Mesenchymal stem cell (in vitro differentiated cells and primary cell): Measurements from ENCODE around the gene NR2C2.

Experiments used
- DNase-seq: peaks from one replicate; pipeline ENCODE4 v3.0.0-alpha.2; 2013
- H2AFZ ChIP-seq: one replicate; pipeline ENCODE4 v1.6.1; 2013; ENCODE audit warnings: low read depth, mild to moderate bottlenecking, control low read depth, inconsistent platforms, low read length, moderate library complexity
- H2AK5ac ChIP-seq: 2 replicates; pipeline ENCODE4 v1.6.1; 2013; ENCODE audit warnings: low read length, moderate library complexity, mild to moderate bottlenecking, inconsistent platforms; ENCODE audit not compliant: severe bottlenecking
- H2BK120ac ChIP-seq: one replicate; pipeline ENCODE4 v1.6.1; 2013; ENCODE audit warnings: low read depth, mild to moderate bottlenecking, inconsistent platforms, low read length, moderate library complexity
- H2BK12ac ChIP-seq, 2 experiments: one replicate each; pipeline ENCODE4 v1.6.1; 2013; ENCODE audit warnings: inconsistent platforms in 2 of 2, low read length in 2 of 2, mild to moderate bottlenecking in 2 of 2, moderate library complexity in 2 of 2, control low read depth in 1 of 2
- H2BK15ac ChIP-seq: one replicate; pipeline ENCODE4 v1.6.1; 2013; ENCODE audit warnings: mild to moderate bottlenecking, low read depth, inconsistent platforms; ENCODE audit not compliant: poor library complexity, severe bottlenecking
- H2BK5ac ChIP-seq: 2 replicates; pipeline ENCODE4 v1.6.1; 2013; ENCODE audit warnings: low read depth, mild to moderate bottlenecking, low read length, control low read depth, inconsistent platforms; ENCODE audit not compliant: poor library complexity, severe bottlenecking
- H3K14ac ChIP-seq, 2 experiments: one replicate each; pipeline ENCODE4 v1.6.1; 2013; ENCODE audit warnings: inconsistent platforms in 2 of 2, low read length in 2 of 2, control low read depth in 1 of 2, mild to moderate bottlenecking in 1 of 2, moderate library complexity in 1 of 2
- H3K18ac ChIP-seq, 2 experiments: one replicate each; pipeline ENCODE4 v1.6.1; 2013; ENCODE audit warnings: inconsistent platforms in 2 of 2, low read length in 2 of 2, control low read depth in 1 of 2, low read depth in 1 of 2, mild to moderate bottlenecking in 1 of 2
- H3K23ac ChIP-seq, 2 experiments: one replicate each; pipeline ENCODE4 v1.6.1; 2013; ENCODE audit warnings: inconsistent platforms in 2 of 2, low read length in 2 of 2, mild to moderate bottlenecking in 2 of 2, moderate library complexity in 2 of 2, control low read depth in 1 of 2
- H3K27ac ChIP-seq: 2 replicates; pipeline ENCODE4 v1.5.1; 2013; ENCODE audit warnings: mild to moderate bottlenecking, moderate library complexity, low read length, control low read depth, inconsistent platforms; ENCODE audit not compliant: poor library complexity, severe bottlenecking
- H3K27me3 ChIP-seq, 2 experiments: 2 replicates each; pipeline versions ENCODE4 v1.6.1 to v1.7.0; 2013; ENCODE audit warnings: low read length in 2 of 2, mild to moderate bottlenecking in 2 of 2, moderate library complexity in 2 of 2, control low read depth in 1 of 2, inconsistent platforms in 1 of 2; ENCODE audit not compliant: control insufficient read depth in 1 of 2, insufficient read depth in 1 of 2
- H3K36me3 ChIP-seq, 2 experiments: 2 replicates each; pipeline versions ENCODE4 v1.6.1 to v1.7.0; 2013; ENCODE audit warnings: low read length in 2 of 2, control low read depth in 1 of 2, inconsistent platforms in 1 of 2, low read depth in 1 of 2, mild to moderate bottlenecking in 1 of 2; ENCODE audit not compliant: insufficient read depth in 2 of 2, control insufficient read depth in 1 of 2
- H3K4ac ChIP-seq, 2 experiments: one replicate each; pipeline ENCODE4 v1.6.1; 2013; ENCODE audit warnings: inconsistent platforms in 2 of 2, low read length in 2 of 2, mild to moderate bottlenecking in 2 of 2, moderate library complexity in 2 of 2, control low read depth in 1 of 2, low read depth in 1 of 2
- H3K4me1 ChIP-seq: 2 replicates; pipeline ENCODE4 v1.6.1; 2013; ENCODE audit warnings: low read depth, low read length, control low read depth; ENCODE audit not compliant: control insufficient read depth, insufficient read depth
- H3K4me2 ChIP-seq: 2 replicates; pipeline ENCODE4 v1.6.1; 2013; ENCODE audit warnings: low read length, mild to moderate bottlenecking, inconsistent platforms; ENCODE audit not compliant: poor library complexity, severe bottlenecking
- H3K4me3 ChIP-seq, 2 experiments: 2 replicates each; pipeline versions ENCODE4 v1.5.1 to v1.7.0; 2013; ENCODE audit warnings: low read length in 2 of 2, mild to moderate bottlenecking in 2 of 2, control low read depth in 1 of 2, low read depth in 1 of 2; ENCODE audit not compliant: insufficient read depth in 1 of 2
- H3K79me1 ChIP-seq: replicated peaks from 2 replicates; pipeline ENCODE4 v1.6.1; 2013; ENCODE audit warnings: mild to moderate bottlenecking, control low read depth, low read length, inconsistent platforms; ENCODE audit not compliant: poor library complexity, severe bottlenecking
- H3K9ac ChIP-seq: 2 replicates; pipeline ENCODE4 v1.7.0; 2013; ENCODE audit warnings: mild to moderate bottlenecking, low read length, moderate library complexity
- H3K9me3 ChIP-seq: 2 replicates; pipeline ENCODE4 v1.7.0; 2013; ENCODE audit warnings: mild to moderate bottlenecking, low read length; ENCODE audit not compliant: control insufficient read depth
- H4K8ac ChIP-seq: one replicate; pipeline ENCODE4 v1.6.1; 2013; ENCODE audit warnings: inconsistent platforms, mild to moderate bottlenecking, low read length, moderate library complexity
- H4K91ac ChIP-seq: one replicate; pipeline ENCODE4 v1.6.1; 2013; ENCODE audit warnings: mild to moderate bottlenecking, low read length, inconsistent platforms
- WGBS: methylation state at CpG from one replicate; pipeline ENCODE4 v1.1.7; 2013; ENCODE audit warnings: mixed read lengths; 5-methylcytosine and 5-hydroxymethylcytosine counted together

Gene NR2C2

GRCh38 chr3:15065550-15066007 is 118.2 kb downstream of the NR2C2 start:
- Histone ChIP-seq H3K9ac (peak overlapping the region; percentile 96), H3K79me1 (peaks cover 13% of the 10 kb centered on the region), H2BK120ac (no peak overlapping the region), H3K18ac (peak overlapping the region in 1 of 2 experiments; percentile 54), H4K8ac (no peak overlapping the region), H3K36me3 (peaks cover 0 to 11% of the 10 kb centered on the region in 2 experiments), H2AFZ (peak overlapping the region; percentile 43), H3K27ac (no peak overlapping the region), H3K14ac (no peak overlapping the region), H4K91ac (no peak overlapping the region), H3K4me2 (peak overlapping the region; percentile 69), H2BK5ac (no peak overlapping the region), H3K4ac (no peak overlapping the region), H2AK5ac (no peak overlapping the region), H3K4me3 (peak overlapping the region in 1 of 2 experiments; percentile 97), H2BK15ac (no peak overlapping the region), H3K4me1 (peaks cover 10% of the 10 kb centered on the region), H3K23ac (no peak overlapping the region), H3K27me3 (no peaks in the 10 kb centered on the region), H3K9me3 (no peaks in the 10 kb centered on the region), H2BK12ac (no peak overlapping the region)
- 80% methylated on average over 13 of the region's 16 CpGs for WGBS
- DNase-seq: no peak

GRCh38 chr3:15066467-15066866 is 119.1 kb downstream of the NR2C2 start:
- H4K91ac ChIP-seq: no peak overlapping the region
- no peak overlapping the region for H3K14ac ChIP-seq
- H3K4me3 ChIP-seq: no peak overlapping the region
- H3K9ac ChIP-seq: no peak overlapping the region
- no peak overlapping the region for H2BK15ac ChIP-seq
- H3K4me1 ChIP-seq: peaks cover 10% of the 10 kb centered on the region
- no peak overlapping the region for H2BK120ac ChIP-seq
- no peak overlapping the region for H4K8ac ChIP-seq
- H3K4me2 ChIP-seq: no peak overlapping the region
- H2AK5ac ChIP-seq: no peak overlapping the region
- H2BK5ac ChIP-seq: no peak overlapping the region
- no peak overlapping the region for H2AFZ ChIP-seq
- no peak overlapping the region for H3K23ac ChIP-seq
- H3K27ac ChIP-seq: no peak overlapping the region
- no peak for DNase-seq
- no peak overlapping the region for H3K4ac ChIP-seq
- no peak overlapping the region for H3K18ac ChIP-seq
- no peaks in the 10 kb centered on the region for H3K9me3 ChIP-seq
- no peaks in the 10 kb centered on the region for H3K27me3 ChIP-seq
- H3K36me3 ChIP-seq: peaks cover 0 to 18% of the 10 kb centered on the region in 2 experiments
- 100% methylated on average over 1 of the region's 3 CpGs for WGBS
- no peak overlapping the region for H2BK12ac ChIP-seq
- peaks cover 16% of the 10 kb centered on the region for H3K79me1 ChIP-seq

- peaks cover 16 to 42% of the 10 kb centered on the region in 2 experiments for H3K36me3 ChIP-seq
- H3K79me1 ChIP-seq: peaks cover 14% of the 10 kb centered on the region
- H3K9me3 ChIP-seq: no peaks in the 10 kb centered on the region
- H3K27me3 ChIP-seq: no peaks in the 10 kb centered on the region
- H3K14ac ChIP-seq: no peak overlapping the region
- H3K4me2 ChIP-seq: no peak overlapping the region
- H2BK120ac ChIP-seq: no peak overlapping the region
- peaks cover under 1% of the 10 kb centered on the region for H3K4me1 ChIP-seq
- WGBS: 86% methylated on average over 1 of the region's 1 CpG
- no peak overlapping the region for H3K18ac ChIP-seq
- no peak overlapping the region for H2BK5ac ChIP-seq
- H4K91ac ChIP-seq: no peak overlapping the region
- H3K27ac ChIP-seq: no peak overlapping the region
- no peak overlapping the region for H2BK12ac ChIP-seq
- no peak for DNase-seq
- no peak overlapping the region for H2AFZ ChIP-seq
- H3K9ac ChIP-seq: no peak overlapping the region
- H2BK15ac ChIP-seq: no peak overlapping the region
- H4K8ac ChIP-seq: no peak overlapping the region
- no peak overlapping the region for H3K4me3 ChIP-seq
- H3K4ac ChIP-seq: no peak overlapping the region
- no peak overlapping the region for H2AK5ac ChIP-seq
- H3K23ac ChIP-seq: no peak overlapping the region
These were observed 122.1 kb downstream of the NR2C2 start for GRCh38 chr3:15069441-15069840.

- Histone ChIP-seq H4K91ac (no peak overlapping the region), H3K79me1 (peaks cover 14% of the 10 kb centered on the region), H3K4me2 (no peak overlapping the region), H3K36me3 (peaks cover 23 to 65% of the 10 kb centered on the region in 2 experiments), H3K27ac (no peak overlapping the region), H3K18ac (no peak overlapping the region), H2BK5ac (no peak overlapping the region), H3K4me1 (peaks cover 2% of the 10 kb centered on the region), H3K9ac (no peak overlapping the region), H3K9me3 (no peaks in the 10 kb centered on the region), H2BK15ac (no peak overlapping the region), H3K14ac (no peak overlapping the region), H2AK5ac (no peak overlapping the region), H4K8ac (no peak overlapping the region), H3K4me3 (no peak overlapping the region), H2BK120ac (no peak overlapping the region), H2BK12ac (no peak overlapping the region), H3K23ac (no peak overlapping the region), H3K4ac (no peak overlapping the region), H3K27me3 (no peaks in the 10 kb centered on the region), H2AFZ (no peak overlapping the region)
- 95% methylated on average over 2 of the region's 2 CpGs for WGBS
- DNase-seq: no peak
These were observed 124.3 kb downstream of the NR2C2 start for GRCh38 chr3:15071699-15072098.
